Panc1 (cell line): Measurements from ENCODE around the gene SREBF2. TPM values are rescaled to one million over a fixed set of nuclear protein-coding genes. Genes with fewer than 3 reads are reported as not detected.

Source experiments
- ATAC-seq: fragments of 200-7000 bp; cut with Tn5 transposase; 2 replicates; pipeline ENCODE4 v1.9.1; 2020; ENCODE audit warnings: mild to moderate bottlenecking, moderate library complexity
- BruUV-seq: library from RNA; stranded (reverse); fragments of 400-500 nt; replicated peaks from 2 replicates; lab custom pipeline; 2021; lab: Mats Ljungman, UMichigan
- CTCF ChIA-PET: fragments of 300-600 bp; sonication (Branson Sonifier 250); formaldehyde crosslinking; loops from one replicate; lab custom pipeline; 2022; ENCODE audit warnings: antibody characterized with exemption; lab: Charles Lee
- POLR2A ChIA-PET: fragments of 300-600 bp; sonication (Branson Sonifier 250); formaldehyde crosslinking; loops from one replicate; lab custom pipeline; 2022; ENCODE audit warnings: antibody characterized with exemption; lab: Charles Lee
- DNase-seq: peaks from one replicate; pipeline ENCODE4 v3.0.0-alpha.2; 2010; ENCODE audit warnings: low read depth, low spot score
- H3K27ac ChIP-seq: 2 replicates; pipeline ENCODE4 v1.5.1; 2011; ENCODE audit warnings: mild to moderate bottlenecking, low read length, inconsistent platforms
- H3K27me3 ChIP-seq: fragments of 200-500 bp; sonication (Bioruptor generic); 2 replicates; pipeline ENCODE4 v1.6.0; 2014; ENCODE audit warnings: low read length, inconsistent platforms; ENCODE audit not compliant: control insufficient read depth, insufficient read depth
- H3K36me3 ChIP-seq: fragments of 200-500 bp; sonication (Bioruptor generic); 2 replicates; pipeline ENCODE4 v1.5.1; 2014; ENCODE audit warnings: inconsistent platforms, mild to moderate bottlenecking, low read length, moderate library complexity; ENCODE audit not compliant: control insufficient read depth, insufficient read depth
- H3K4me1 ChIP-seq: 2 replicates; pipeline ENCODE4 v1.5.1; 2011; ENCODE audit warnings: inconsistent platforms, mild to moderate bottlenecking, low read length, moderate library complexity; ENCODE audit not compliant: control insufficient read depth, insufficient read depth
- H3K4me3 ChIP-seq, 2 experiments: 2 replicates each; pipeline ENCODE4 v1.5.1; 2011 to 2012; ENCODE audit warnings: low read depth in 2 of 2, low read length in 2 of 2, mild to moderate bottlenecking in 2 of 2, inconsistent platforms in 1 of 2, moderate library complexity in 1 of 2
- H3K9me3 ChIP-seq: fragments of 200-500 bp; sonication (Bioruptor generic); 2 replicates; pipeline ENCODE4 v1.5.1; 2014; ENCODE audit warnings: low read depth, mild to moderate bottlenecking, inconsistent platforms, low read length, moderate library complexity; ENCODE audit not compliant: control insufficient read depth, insufficient read depth
- POLR2AphosphoS5 ChIP-seq: IDR thresholded peaks from 2 replicates; pipeline ENCODE4 v1.6.1; 2012; ENCODE audit warnings: mild to moderate bottlenecking, low read depth, low read length, moderate library complexity
- REST ChIP-seq, 2 experiments: IDR thresholded peaks; 2 replicates each; pipeline ENCODE4 v1.6.1; 2011 to 2012; ENCODE audit warnings: low read depth in 2 of 2, control low read depth in 1 of 2, low read length in 1 of 2, mild to moderate bottlenecking in 1 of 2, moderate library complexity in 1 of 2; ENCODE audit not compliant: insufficient read depth in 1 of 2
- SIN3A ChIP-seq: IDR thresholded peaks from 2 replicates; pipeline ENCODE4 v1.6.1; 2012; ENCODE audit warnings: low read depth, mild to moderate bottlenecking, low read length, moderate library complexity, borderline replicate concordance; ENCODE audit not compliant: insufficient read depth
- TCF7L2 ChIP-seq: IDR thresholded peaks from 2 replicates; pipeline ENCODE4 v1.6.1; 2011; ENCODE audit warnings: mild to moderate bottlenecking, low read depth, low read length, inconsistent platforms
- in situ Hi-C: cut with HindIII; loops from 2 replicates; pipeline ENCODE4 v1.10.0; 2016; ENCODE audit warnings: low sequenced_read_pairs, low pct_unique_long_range_greater_than_20kb
- intact Hi-C: fragments of 100-400 bp; cut with micrococcal nuclease; formaldehyde crosslinking; loops from one replicate; pipeline ENCODE4 v1.10.0; 2022; ENCODE audit not compliant: unreplicated experiment
- total RNA-seq: library from RNA; stranded (reverse); gene quantifications from one replicate; pipeline ENCODE4 v1.2.1, GENCODE V29; 2021; ENCODE audit not compliant: unreplicated experiment
- TF ChIP-seq, protein P1 (sequence below): fragments of 450-650 bp; IDR thresholded peaks from 2 replicates; pipeline ENCODE4 v1.5.1; 2017; ENCODE audit warnings: mild to moderate bottlenecking

The SREBF2 gene
- total RNA-seq, 1 experiment from 2014 or later, result 73.0 TPM

DNA sequence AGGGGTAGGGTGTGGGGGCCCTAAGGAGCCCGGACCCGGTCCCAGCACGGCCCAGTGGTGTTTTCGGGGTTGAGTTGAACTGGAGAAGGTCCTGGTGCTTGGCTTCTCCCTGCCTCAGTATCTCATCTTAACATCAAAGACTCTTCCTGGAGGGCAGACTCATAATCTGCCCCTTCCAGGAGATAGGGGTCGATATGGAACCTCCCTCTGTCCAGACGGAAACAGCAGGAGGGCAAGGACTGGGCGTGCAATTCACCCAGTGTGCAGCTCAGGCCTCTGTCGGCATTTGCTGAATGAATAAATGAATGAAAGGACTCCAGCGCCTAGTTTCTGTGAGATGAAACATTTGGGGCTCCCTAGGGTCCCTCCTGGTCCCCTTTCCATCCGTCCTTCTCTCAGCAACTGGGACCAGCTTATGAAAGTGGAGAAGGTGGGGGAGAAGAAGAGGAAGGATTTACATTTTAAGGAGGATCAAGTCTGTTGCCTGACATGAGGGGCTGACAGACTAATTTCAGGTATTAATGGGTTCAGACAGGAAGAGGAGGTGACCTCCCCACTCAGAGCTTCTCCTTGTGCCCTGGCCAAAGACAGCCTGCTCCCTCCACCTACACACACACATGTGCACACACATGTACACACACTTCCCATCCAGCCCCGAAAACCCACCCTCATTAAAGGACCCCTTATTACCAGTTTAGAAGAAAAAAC, 83.0 kb downstream of the SREBF2 start:
- in situ Hi-C loops (no loop called here), intact Hi-C loops (no loop called here)
- ATAC-seq, result no peak
- Histone ChIP-seq H3K27ac (no peak overlapping the region), H3K9me3 (no peaks in the 10 kb centered on the region), H3K4me1 (no peaks in the 10 kb centered on the region; the same call in 1 of the 2 replicates), H3K36me3 (no peaks in the 10 kb centered on the region), H3K27me3 (no peaks in the 10 kb centered on the region), H3K4me3 (no peak overlapping the region)
- ChIA-PET POLR2A (no interaction called here), CTCF (interaction anchor here (0.7 kb wide), 1 partner anchor 219 kb away, joined by 3 read pairs; no protein-coding TSS in a partner anchor)
- BruUV-seq, result no TSS peak
- DNase-seq, result no peak
- TF ChIP-seq SIN3A, result no peak
- TF ChIP-seq POLR2AphosphoS5, result no peak
- TF ChIP-seq TCF7L2, result no peak
- TF ChIP-seq REST (IDR thresholded peaks at IDR 0.05; ENCODE audit: insufficient read depth in 1 of 2, low read depth in 2 of 2, low read length in 1 of 2), result no peak
- TF ChIP-seq, protein P1, sequence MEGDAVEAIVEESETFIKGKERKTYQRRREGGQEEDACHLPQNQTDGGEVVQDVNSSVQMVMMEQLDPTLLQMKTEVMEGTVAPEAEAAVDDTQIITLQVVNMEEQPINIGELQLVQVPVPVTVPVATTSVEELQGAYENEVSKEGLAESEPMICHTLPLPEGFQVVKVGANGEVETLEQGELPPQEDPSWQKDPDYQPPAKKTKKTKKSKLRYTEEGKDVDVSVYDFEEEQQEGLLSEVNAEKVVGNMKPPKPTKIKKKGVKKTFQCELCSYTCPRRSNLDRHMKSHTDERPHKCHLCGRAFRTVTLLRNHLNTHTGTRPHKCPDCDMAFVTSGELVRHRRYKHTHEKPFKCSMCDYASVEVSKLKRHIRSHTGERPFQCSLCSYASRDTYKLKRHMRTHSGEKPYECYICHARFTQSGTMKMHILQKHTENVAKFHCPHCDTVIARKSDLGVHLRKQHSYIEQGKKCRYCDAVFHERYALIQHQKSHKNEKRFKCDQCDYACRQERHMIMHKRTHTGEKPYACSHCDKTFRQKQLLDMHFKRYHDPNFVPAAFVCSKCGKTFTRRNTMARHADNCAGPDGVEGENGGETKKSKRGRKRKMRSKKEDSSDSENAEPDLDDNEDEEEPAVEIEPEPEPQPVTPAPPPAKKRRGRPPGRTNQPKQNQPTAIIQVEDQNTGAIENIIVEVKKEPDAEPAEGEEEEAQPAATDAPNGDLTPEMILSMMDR, result no peak

DNA sequence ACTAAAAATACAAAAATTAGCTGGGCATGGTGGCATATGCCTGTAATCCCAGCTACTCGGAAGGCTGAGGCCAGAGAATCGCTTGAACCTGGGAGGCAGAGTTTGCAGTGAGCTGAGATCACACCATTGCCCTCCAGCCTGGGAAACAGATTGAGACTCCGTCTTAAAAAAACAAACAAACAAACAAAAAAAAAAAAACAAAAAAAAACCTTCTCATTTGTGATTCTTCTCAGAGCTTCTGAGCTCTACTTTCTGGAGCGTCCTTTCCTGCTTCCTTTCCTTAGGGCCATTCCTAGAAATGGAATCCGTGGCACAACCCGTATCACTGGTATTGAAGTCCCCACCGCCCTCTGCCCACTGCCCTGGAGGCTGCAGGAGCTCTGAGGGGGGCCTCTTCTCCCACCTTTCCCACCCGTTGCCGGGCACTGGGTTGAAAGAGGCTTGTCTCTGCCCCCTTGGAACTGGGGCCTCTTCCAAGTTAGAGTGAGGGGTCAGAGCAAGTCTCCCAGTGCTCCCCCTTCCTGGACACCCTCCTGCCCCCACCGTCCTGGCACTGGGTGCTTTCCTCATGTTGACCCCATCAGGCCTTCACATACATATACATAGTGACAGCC, 83.9 kb downstream of the SREBF2 start:
- no peak overlapping the region for H3K4me3 ChIP-seq
- no peaks in the 10 kb centered on the region for H3K9me3 ChIP-seq
- no peaks in the 10 kb centered on the region for H3K27me3 ChIP-seq
- intact Hi-C loops, result no loop called here
- no peaks in the 10 kb centered on the region; the same call in 1 of the 2 replicates for H3K4me1 ChIP-seq
- ChIA-PET POLR2A (no interaction called here), CTCF (interaction anchor here (0.7 kb wide), 1 partner anchor 220 kb away, joined by 3 read pairs; no protein-coding TSS in a partner anchor)
- TF ChIP-seq TCF7L2 (no peak), POLR2AphosphoS5 (no peak), REST (IDR thresholded peaks at IDR 0.05; ENCODE audit: insufficient read depth in 1 of 2, low read depth in 2 of 2, low read length in 1 of 2) (no peak), SIN3A (no peak)
- TF ChIP-seq, protein P1, result no peak
- in situ Hi-C loops, result no loop called here
- H3K27ac ChIP-seq, result no peak overlapping the region
- no peaks in the 10 kb centered on the region for H3K36me3 ChIP-seq
- ATAC-seq (no peak), DNase-seq (no peak)
- BruUV-seq, result no TSS peak
